Measurements from ENCODE around the gene ETNK2. TPM values are rescaled to one million over a fixed set of nuclear protein-coding genes. Genes with fewer than 3 reads are reported as not detected.

The ETNK2 gene
- total and polyA plus RNA-seq, 2 of the 4 experiments (the other 2 are of a cell fraction): 18.9 to 26.0 TPM

- H3K18ac ChIP-seq (ENCODE audit: low read depth, low read length): no peak overlapping the region
- TF ChIP-seq MXI1 (IDR thresholded peaks at IDR 0.05; ENCODE audit: borderline replicate concordance, low read depth, low read length) (no peak), POLR2A (IDR thresholded peaks at IDR 0.05; ENCODE audit: low read depth, low read length) (no peak), RAD21 (IDR thresholded peaks at IDR 0.05; ENCODE audit: low read length) (no peak), CEBPB (IDR thresholded peaks at IDR 0.05; ENCODE audit: low read depth, low read length) (no peak), ELK1 (IDR thresholded peaks at IDR 0.05; ENCODE audit: borderline replicate concordance, low read depth, low read length) (no peak), RFX5 (IDR thresholded peaks at IDR 0.05; ENCODE audit: low read depth, low read length) (no peak), CTCF (conservative IDR thresholded peaks at IDR 0.05; ENCODE audit: low read depth, low read length) (no peak), RCOR1 (IDR thresholded peaks at IDR 0.05; ENCODE audit: insufficient replicate concordance, low read length) (no peak), NFE2L2 (IDR thresholded peaks at IDR 0.05; ENCODE audit: low read depth, low read length) (no peak), FOS (IDR thresholded peaks at IDR 0.05; ENCODE audit: low read depth, low read length) (no peak)
- dilution Hi-C loops (cut with HindIII; ENCODE audit: low sequenced_read_pairs, unreplicated experiment): loop anchor here (25.0 kb wide), 1 partner anchor 285 kb away; the partner anchor contains the start of gene SNRPE
- no peak overlapping the region for H3K56ac ChIP-seq (ENCODE audit: extremely low read depth, insufficient read depth, low read length)
- peaks cover 0 to 3% of the 10 kb centered on the region in 2 experiments; a peak in 2 of 4 replicates for H3K79me1 ChIP-seq (ENCODE audit: low read depth in 1 of 2, low read length in 2 of 2)
- no peaks in the 10 kb centered on the region for H3K27me3 ChIP-seq (ENCODE audit: control insufficient read depth, insufficient read depth, low read length)
- no peak overlapping the region for H3K4me3 ChIP-seq (ENCODE audit: insufficient read depth, low read depth, low read length)
- no peak overlapping the region for H2BK5ac ChIP-seq (ENCODE audit: low read depth, low read length, poor library complexity, severe bottlenecking)
- in situ Hi-C loops (cut with MboI; ENCODE audit: low sequenced_read_pairs): no loop called here
- H4K5ac ChIP-seq (ENCODE audit: low read depth, low read length): no peak overlapping the region
- H2AK9ac ChIP-seq (replicated peaks; ENCODE audit: low read depth, low read length, poor library complexity): no peak overlapping the region
- H2AFZ ChIP-seq (replicated peaks; ENCODE audit: low read length, poor library complexity): no peak overlapping the region
- intact Hi-C loops (cut with micrococcal nuclease): no loop called here
- H2AK5ac ChIP-seq (ENCODE audit: low read depth, low read length): no peak overlapping the region
- WGBS, 2 experiments (ENCODE audit: extremely low coverage in 2 of 2, insufficient read length in 1 of 2): no CpG with 5 or more reads among the region's 7 CpGs
- no TSS peak for BruUV-seq (replicated peaks)
- POLR2A ChIA-PET (ENCODE audit: unreplicated experiment): no interaction called here
- H2BK15ac ChIP-seq (ENCODE audit: low read depth, low read length): no peak overlapping the region
- peaks cover 2% of the 10 kb centered on the region; the same call in 1 of the 2 replicates for H3K4me1 ChIP-seq (ENCODE audit: control insufficient read depth, insufficient read depth, low read length)
- ATAC-seq (ENCODE audit: low read depth): no peak
- CTCF ChIA-PET: no interaction called here
- no peak overlapping the region for H3K27ac ChIP-seq (ENCODE audit: insufficient read depth, low read length)
- no peak overlapping the region for H3K4ac ChIP-seq (ENCODE audit: low read depth, low read length)
- H2BK20ac ChIP-seq (ENCODE audit: low read depth, low read length): no peak overlapping the region
- no peak overlapping the region for H4K8ac ChIP-seq (ENCODE audit: low read depth in 2 of 2, low read length in 2 of 2)
- no peak overlapping the region for H3K4me2 ChIP-seq (ENCODE audit: low read depth, low read length)
- H3K23ac ChIP-seq (ENCODE audit: low read depth, low read length): no peak overlapping the region
- H3K14ac ChIP-seq (replicated peaks; ENCODE audit: low read depth, low read length): no peak overlapping the region
- no peaks in the 10 kb centered on the region for H3K9me3 ChIP-seq (ENCODE audit: control insufficient read depth, insufficient read depth, low read length)
- no peak overlapping the region for H3K9ac ChIP-seq (ENCODE audit: low read depth, low read length)
- no peak overlapping the region for H4K91ac ChIP-seq (ENCODE audit: insufficient read depth, low read depth, low read length)
- H3K36me3 ChIP-seq (ENCODE audit: control insufficient read depth, insufficient read depth, low read length): peaks cover 12% of the 10 kb centered on the region
- H4K20me1 ChIP-seq (ENCODE audit: insufficient read depth, low read length): no peaks in the 10 kb centered on the region
- no peaks in the 10 kb centered on the region for H3K9me1 ChIP-seq (ENCODE audit: insufficient read depth, low read length)
- no peak for DNase-seq
- H2BK120ac ChIP-seq (ENCODE audit: low read depth, low read length): no peak overlapping the region
These were observed 4.9 kb downstream of the ETNK2 start for GRCh38 chr1:204146965-204147364.
